Head of caudate nucleus (tissue), 42 donors: Measurements from ENCODE around the gene NPTX1.

Source experiments
- DNase-seq, 42 donors: peaks; one replicate each; pipeline versions ENCODE4 v3.0.0 to v3.0.0-alpha.2; 2020 to 2021; ENCODE audit warnings: mixed read lengths in 7 of 42
- intact Hi-C: fragments of 100-400 bp; cut with DNase I; formaldehyde crosslinking; loops from one replicate; pipeline ENCODE4 v1.15.0; 2022

Gene NPTX1

DNA sequence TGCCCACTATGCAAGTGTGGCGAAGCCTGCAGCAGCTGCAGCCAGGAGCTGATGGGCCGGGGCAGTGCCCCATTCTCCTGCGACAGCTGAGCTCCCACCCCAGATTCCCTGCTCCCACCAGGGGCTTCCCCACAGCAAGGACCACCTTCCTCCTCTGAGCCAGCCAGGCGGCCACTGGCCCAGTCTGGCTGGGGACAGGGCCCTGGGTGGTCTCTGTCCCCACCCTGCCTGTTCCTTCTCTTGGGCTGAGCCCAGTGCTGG is 5.6 kb upstream of the NPTX1 start:
- no peak for DNase-seq
- intact Hi-C loops: no loop called here

DNA sequence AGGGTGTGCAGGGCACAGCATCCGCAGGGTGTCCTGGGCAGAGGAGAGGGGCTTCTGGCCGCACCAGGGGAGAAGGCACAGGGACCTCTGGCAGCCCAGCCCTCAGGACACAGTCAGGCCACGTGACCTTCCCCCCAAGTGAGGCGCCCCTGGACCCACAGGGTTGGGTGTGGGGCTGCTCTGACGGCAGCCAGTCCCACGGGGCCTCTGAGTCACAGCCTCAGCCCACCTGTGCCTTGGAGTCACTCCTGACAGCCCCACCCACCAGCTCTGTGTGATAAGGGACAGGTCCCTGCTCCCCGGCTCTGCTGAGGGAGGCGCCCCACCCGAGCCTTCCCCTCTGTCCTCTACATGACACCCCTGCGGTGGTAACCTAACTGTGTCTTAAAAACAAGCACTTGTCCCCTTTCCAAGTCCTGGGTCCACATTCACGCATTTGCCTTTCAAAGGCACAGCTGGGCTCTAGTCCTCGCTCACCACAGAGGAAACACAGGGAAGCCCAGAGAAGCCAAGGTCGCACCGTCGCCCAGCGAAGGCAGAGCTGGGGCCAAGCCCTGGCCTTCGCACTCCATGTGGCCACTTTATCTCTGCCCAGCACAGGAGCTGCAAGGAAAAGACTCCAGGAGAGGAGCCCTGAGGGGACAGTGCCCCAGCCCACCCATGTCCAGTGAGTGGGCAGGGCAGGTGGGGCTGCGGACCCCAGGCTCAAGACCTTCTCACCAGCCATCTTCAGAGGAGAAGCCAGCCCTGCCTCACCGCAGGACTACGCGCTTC is 5.1 kb upstream of the NPTX1 start:
- DNase-seq: peak; percentile 43 to 94 (median 76)

DNA sequence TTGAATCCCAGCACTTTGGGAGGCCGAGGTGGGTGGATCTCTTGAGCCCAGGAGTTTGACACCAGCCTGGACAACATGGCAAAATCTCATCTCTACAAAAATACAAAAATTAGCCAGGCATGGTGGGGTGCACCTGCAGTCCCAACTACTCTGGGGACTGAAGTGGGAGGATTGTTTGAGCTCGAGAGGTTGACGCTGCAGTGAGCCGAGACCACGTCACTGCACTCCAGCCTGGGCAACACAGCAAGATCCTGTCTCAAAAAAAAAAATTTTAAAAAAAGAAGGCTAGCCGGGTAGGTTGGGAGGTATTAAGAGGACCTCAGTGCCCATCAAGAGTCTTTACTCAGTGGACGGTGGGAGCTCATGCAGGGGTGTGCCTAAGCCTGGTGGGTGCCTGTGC is 3.8 kb upstream of the NPTX1 start:
- no peak for DNase-seq
- intact Hi-C loops: no loop called here

More for the DNA sequence above, 5.1 kb upstream of the NPTX1 start:
- intact Hi-C loops: no loop called here

DNA sequence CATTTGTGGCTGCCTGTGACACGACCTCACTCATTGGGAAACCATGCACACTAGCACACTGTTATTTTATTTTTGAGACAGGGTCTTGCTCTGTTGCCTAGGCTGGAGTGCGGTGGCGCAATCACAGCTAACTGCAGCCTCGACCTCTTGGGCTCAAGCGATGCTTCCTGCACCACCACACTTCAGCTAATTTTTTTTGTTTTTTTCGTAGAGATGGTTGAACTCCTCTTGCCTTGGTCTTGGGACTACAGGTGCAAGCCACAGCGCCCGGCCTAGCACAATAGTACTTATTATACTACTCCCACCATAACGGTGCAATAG is 2.8 kb upstream of the NPTX1 start:
- no peak for DNase-seq
- intact Hi-C loops: no loop called here

DNA sequence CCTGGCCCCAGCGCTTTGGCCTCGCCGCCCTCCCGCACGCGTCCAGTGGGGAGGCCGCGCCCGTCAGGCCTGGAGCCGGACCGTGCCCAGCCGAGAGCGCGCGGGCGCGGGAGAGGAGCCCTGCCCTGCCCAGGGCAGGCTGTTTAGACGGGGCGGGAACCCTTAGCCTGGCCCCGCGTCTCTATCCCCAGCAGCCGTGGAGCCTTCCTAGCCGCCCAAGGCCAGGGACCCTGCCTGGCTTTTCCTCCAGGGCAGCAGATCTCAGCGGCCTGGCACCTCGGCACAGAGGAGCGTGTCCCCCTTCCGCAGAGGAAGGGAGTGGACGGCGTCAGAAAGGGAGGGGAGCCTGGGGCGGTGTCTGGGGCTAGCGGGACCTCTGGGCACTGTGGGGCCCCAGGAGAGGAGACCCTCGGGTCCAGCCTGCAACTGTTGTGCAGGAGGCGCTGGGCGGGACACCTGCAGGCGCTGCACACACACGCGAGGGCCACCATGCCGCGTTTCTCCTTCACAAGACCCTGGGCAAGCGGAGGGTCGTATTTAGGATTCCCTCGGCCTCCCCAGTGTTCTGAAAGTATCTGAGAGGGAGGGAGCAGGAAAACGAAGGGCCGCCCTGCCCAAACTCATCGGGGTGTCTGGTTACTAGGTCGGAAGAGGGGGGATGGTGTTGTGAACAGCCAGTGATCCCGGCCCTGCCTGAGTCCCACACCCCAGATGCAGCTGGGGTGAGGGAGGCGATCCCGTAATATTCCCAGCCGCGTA is 2.3 kb upstream of the NPTX1 start:
- intact Hi-C loops: no loop called here
- DNase-seq: no peak

DNA sequence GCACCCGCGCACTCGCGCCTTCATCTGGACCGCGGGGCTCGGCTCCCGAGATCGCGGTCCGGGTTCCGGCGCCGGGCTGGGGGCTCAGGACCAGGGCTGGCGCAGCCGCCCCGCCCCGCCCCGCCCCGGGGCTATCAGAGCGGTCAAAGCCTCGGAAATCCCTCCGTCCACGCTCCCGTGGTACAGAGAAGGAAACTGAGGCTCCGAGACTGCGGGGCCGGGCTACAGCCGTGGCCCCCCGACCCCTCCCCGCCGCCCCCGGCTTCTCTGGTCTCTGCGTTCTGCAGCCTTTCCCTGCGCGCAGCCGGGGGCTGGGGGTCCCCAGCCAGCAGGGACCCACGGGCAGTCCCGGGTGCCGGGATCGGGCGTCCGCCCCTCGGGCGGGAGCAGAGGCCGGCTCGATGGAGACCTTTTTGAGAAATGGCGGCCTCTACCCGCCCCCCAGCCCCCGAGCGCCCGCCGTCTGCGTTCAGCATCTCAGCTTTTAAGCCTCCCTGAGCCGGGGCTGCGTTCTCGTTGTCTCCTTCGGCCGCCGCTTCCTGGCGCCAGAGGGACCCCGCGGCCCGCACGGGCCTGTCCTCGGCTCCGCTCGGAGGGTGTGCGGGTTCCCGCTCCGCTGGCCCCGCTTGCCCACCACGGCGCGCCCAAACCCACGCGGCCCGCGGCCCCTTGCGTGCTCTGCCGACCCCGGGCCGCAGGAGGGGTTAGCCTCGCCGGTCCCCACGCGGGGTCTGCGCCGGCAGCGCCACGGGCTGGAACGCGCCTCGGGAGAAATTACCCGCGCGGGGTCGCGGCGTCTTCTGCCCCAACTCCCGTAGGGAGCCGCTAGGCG is 1.5 kb upstream of the NPTX1 start:
- DNase-seq: peak in 37 of 42 donors; percentile 39 to 82 (median 62)
- intact Hi-C loops: no loop called here

DNA sequence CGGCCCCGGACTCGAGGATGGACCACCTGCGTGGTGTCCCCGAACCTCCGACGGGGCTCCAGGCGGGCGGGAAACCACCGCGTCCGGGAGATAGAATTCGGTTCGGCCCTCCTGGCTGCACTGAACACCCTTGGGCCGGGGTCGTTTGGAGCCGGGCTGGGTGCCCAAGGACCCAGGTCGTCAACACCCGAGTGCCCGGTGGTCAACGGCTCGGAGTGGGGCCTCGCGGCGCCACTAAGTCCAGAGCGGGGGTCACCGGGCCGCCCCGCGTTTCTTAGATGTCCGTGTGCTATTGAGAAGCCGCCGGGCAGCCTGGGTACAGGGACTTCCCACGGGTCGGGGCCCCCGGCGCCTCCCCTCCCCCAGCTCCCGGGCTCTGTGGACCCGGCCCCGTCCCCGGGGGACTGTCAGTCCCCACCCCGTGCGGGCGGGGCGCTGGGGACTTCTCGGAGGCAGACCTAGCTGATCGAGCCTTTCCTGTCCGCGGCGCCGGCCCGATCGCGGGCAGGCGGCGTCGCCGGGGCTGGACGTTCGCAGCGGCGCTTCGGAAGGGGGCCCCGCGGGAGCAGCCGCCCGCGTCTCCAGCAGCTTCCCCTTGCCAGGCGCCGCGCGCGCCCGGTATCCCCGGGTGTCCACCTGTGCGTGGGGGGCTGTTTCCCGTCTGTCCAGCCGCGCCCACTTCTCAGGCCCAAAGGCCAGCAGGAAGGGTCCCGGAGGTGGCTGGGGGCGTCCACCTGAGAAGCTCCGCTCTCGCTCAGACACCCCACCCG is 655 bp upstream of the NPTX1 start:
- intact Hi-C loops: no loop called here
- DNase-seq: no peak

DNA sequence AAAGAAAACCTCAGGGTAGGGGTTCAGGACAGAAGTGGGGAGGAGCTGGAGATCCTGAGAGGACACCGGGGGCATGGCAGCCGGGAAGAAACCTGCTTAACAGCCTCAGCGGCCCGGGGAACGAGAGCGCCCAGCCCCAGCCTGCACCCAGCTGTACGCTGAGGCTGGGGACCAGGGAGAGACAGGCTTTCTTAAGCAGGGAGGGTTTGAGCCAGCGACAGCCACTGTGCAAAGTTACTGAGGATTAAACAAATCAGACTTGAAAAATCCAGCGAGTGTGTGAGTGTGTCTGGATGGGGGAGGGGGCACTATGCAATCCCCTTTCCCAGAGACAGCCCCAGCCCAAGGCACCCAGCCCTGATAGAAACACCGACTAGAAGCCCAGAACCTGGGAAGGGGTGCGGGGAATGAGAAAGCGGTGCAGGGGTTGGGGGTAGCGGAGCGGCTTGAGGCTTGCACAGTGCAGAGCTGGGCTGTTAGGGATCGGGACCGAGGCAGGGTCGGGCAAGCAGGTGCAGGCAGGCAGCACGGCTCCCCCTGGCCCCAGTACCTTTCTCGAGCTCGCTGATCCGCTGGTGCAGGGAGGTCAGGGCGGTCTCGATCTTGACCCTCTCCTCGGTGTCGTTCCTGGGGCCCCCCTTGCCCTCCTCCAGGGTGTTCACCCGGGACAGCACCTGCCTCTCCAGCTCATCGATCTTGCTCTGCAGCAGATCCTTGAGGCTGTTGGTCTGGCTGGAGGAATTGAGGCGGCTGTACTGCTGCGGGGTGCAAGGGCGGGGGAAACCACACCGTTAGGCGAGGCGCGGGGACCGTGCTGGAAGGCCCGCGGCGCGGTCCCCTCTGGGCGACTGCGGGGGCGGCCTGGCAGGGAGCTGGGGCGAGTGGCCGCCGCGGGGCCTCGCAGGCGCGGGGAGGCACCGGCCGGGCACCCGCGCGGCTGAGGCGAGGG is 1.2 kb downstream of the NPTX1 start:
- DNase-seq: peak in 6 of 42 donors; percentile 22 to 55 (median 36)
- intact Hi-C loops: no loop called here

DNA sequence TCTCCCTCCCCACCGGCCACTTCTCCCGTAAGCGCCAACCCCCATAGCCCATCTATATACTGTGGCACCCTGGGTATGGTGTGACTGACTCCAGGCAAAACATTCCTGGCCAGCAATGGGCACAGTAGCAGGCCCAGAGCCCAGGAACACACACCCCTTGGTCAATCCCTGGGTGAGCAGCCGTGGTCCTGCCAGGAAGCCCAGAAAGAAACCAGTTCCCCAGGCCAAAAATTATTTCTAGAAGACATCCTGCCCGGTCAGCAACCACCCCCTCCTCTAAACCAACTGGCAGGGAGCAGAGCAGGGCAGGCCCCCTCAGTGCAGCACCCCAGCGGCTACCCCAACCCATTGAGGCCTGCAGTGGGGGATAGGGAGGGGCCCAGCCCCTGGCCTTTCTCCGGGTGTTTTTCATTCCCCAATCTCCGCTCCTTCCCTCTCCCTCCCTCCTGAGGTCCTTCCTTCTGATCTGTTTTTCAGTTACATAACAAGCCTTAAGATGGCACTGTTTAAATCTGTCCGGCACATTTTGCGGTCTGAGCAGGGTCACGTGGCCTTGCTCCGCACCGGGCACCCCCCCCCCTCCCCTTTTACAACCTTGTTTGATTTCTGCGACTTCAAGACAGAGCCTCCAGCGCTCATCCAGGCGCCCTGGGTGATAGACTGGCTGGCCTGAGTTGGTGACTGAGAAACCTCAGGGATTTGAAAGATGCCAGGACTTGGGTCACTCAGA is 2.0 kb downstream of the NPTX1 start:
- DNase-seq: peak in 12 of 42 donors; percentile 10 to 70 (median 37)
- intact Hi-C loops: no loop called here

DNA sequence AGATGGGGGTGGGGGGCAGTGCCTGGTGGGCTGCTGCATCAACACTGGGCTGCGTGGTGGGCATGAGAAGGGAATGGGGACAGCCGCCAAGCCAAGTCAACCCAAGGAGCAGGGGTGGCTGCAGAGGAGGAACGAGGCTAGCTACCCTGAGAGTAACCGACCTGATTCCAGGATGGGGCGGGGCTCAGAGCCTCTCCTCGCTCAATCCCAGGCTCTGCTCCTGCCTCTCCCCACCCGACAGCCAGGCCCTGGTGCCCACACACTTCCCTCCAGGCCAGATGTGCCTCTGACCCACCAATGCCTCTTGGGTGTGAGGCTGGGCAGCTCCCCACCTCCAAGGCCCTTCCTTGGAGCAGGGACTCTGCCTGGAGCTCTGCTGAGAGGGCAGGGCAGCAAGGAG is 2.7 kb downstream of the NPTX1 start:
- intact Hi-C loops: no loop called here
- DNase-seq: no peak

DNA sequence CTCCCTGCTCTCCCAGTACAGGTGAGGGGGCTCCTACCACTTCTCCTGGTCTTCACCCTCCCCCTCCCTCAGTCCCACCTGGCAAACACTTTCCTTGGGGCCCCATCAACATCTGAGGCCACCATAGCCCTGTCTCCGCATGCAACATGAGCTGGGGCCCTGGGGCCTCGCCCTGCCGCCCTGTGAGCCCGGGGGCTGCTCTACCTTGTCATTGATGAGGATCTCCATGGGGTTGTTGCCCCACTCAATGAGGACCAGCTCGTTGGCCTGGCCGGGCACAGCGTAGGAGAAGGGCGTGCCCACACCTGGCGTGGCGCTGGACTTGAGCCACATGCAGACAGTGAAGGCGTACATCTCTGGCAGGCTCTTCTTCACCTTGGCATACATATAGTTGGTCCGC is 3.4 kb downstream of the NPTX1 start:
- intact Hi-C loops: no loop called here
- no peak for DNase-seq

DNA sequence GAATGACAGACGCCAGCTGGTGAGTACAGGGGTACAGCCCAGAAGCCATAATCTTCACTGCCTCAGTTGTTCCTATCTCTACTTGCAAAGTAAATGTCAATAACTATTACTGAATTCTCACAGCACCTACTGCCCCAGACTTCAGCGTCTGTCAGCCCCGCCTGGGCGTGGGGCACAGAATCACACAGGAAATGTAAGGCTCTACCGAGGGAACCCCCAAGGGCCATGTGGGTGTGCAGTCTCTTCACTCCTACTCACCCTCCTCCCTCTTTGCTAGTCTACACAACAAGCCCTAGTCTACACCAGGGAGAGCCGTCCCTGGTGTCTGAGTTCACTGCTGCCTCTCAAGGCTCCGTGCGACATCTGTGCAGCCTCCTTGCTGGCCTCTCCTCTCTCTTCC is 4.5 kb downstream of the NPTX1 start:
- no peak for DNase-seq
- intact Hi-C loops: no loop called here

DNA sequence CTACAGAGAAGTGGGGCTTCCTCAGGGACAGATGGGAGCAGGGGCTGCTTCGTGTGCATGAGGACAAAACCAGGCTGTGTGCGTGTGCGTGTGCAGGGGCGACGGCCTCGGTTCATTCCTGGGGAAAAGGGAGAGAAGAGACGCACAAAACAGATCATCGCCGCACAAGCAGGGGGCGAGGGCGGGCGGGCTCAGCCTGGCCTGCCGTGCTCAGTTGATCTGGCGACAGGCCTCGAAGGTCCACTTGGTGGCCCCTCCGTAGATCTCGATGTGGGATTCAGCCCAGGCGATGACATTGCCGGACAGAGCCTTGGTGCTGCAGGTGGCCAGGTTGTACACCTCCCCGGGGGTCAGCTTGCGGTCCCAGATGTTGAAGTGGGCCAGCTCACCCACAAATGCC is 5.8 kb downstream of the NPTX1 start:
- intact Hi-C loops: no loop called here
- no peak for DNase-seq

DNA sequence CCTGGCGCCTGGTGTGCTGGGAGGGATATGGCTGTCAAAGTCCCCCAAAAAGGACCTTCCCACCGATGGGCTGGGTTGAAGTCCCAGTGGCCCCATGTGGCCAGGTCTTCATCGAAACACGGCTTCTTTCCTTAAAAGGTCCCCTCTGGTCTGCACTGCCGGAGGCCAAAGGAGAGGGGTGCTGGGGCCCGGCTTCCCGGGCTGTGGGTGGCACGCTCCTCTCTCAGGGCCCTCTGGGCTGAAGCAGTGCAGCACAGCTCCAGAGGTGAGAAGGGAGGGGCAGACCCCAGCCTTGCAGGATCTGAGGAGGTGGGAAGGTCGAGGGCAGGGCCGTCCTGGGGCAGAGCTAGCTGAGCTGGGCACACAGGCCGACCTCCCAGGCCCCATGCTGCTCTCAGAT is 6.7 kb downstream of the NPTX1 start:
- intact Hi-C loops: no loop called here
- no peak for DNase-seq

DNA sequence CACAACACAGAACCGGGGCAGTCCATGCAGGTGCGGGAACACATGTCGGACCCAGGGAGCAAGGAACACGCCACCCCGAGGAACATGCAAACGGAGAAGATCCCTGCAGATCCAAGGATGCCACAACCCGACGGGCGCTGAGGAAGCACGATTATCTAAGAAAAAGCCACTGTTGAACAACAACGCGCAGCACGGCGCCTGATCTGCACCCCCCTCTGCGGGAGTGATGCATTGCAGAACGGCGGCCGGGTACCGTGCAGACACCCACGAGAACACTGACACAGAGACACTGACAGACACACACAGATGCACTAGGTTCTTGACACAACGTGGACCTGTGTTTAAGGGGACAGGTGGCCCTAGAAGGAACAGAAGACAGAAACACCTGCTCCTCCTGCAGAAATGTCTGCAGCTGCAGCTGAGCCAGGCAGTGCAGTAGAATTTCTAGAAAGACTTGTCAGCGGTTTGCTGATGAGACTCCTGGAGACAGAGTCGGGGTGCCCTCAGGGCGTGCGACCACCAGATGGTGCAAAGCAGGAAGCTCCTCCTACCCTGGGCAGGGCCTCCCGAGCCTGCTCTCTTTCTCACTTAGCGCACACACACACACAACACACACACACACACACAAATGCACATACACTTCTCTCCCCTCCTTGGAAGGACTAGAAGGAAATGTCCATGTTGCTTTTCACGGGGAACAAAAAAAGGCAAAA is 7.5 kb downstream of the NPTX1 start:
- intact Hi-C loops: no loop called here
- peak in 25 of 42 donors; percentile 37 to 77 (median 59) for DNase-seq

DNA sequence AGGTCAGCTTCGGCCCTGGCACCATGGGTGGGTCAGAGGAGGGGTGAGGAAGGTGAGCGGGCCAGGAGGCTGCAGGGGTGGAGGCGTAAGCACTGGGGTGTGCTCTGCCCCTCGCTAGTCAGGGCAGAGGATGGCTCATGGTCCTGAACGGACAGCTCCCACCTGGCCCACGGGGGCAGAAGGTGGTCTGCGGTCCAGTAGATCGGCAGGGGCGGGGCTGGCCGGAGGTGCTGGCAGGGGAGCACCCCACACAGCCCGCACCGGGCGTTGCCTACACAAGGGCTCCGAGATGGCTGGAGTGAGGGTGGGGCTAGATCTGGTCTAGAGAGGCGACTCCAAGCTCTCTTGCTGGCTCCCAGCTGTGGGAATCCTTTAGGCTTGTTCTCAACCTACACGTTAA is 8.2 kb downstream of the NPTX1 start:
- intact Hi-C loops: no loop called here
- no peak for DNase-seq

DNA sequence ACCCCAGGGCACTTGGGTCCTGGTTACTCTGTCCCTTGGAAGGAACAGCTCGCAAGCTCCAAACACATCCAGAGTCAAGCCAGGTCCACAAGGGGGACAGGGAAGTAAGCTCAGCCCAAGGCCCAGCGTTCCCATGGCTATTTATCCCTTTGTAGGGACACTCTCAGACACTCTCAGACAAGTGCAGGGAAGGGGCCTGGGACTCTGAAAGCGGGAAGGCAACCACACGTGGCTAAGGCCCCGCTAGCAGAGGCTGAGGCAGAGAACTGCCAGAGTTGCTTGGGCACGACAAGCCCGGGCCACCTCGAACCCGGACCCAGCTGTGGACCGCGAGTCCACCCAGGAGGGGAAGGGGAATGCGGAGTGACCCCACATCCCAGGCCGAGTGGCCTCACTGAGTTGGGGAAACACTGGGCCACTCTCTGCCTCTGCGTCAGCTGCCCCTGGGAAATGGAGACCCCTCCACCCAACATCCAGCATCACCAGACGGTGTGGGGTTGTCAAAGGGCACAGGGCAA is 10.2 kb downstream of the NPTX1 start:
- no peak for DNase-seq
- intact Hi-C loops: no loop called here
